HCT116 (cell line): ENCODE results near the gene SLC27A2. TPM values are rescaled to one million over a fixed set of nuclear protein-coding genes. Genes with fewer than 3 reads are reported as not detected.

Experiments
- ATAC-seq: fragments of 200-7000 bp; cut with Tn5 transposase; 2 replicates; pipeline ENCODE4 v1.9.1; 2020; ENCODE audit warnings: mild to moderate bottlenecking, moderate library complexity
- BruUV-seq: library from RNA; stranded (reverse); fragments of 400-500 nt; replicated peaks from 2 replicates; lab custom pipeline; 2021; lab: Mats Ljungman, UMichigan
- CTCF ChIA-PET: fragments of 300-600 bp; sonication (Branson Sonifier 250); formaldehyde crosslinking; loops from one replicate; lab custom pipeline; 2021; ENCODE audit warnings: antibody characterized with exemption; lab: Charles Lee
- POLR2A ChIA-PET: fragments of 300-600, 350-600 bp; sonication (Branson Sonifier 250); formaldehyde crosslinking; loops from one replicate; lab custom pipeline; 2021; ENCODE audit warnings: antibody characterized with exemption; lab: Charles Lee
- RAD21 ChIA-PET, 2 experiments: fragments of 300-600 bp; sonication (Branson Sonifier 250); formaldehyde crosslinking; loops; one replicate each; lab custom pipeline; 2023; ENCODE audit warnings: low total read pairs in 2 of 2; ENCODE audit not compliant: uncharacterized antibody in 2 of 2, unreplicated experiment in 2 of 2, low non-redundant PET in 1 of 2; lab: Charles Lee
- DNase-seq: peaks from one replicate; pipeline ENCODE4 v3.0.0-alpha.2; 2010; ENCODE audit warnings: low read depth, low spot score
- H2AFZ ChIP-seq: fragments of 200-600 bp; shearing (Covaris generic), sonication (generic); 2 replicates; pipeline ENCODE4 v1.6.1; 2017; ENCODE audit warnings: low read depth, mixed run types, mixed read lengths, antibody characterized with exemption, low read length; ENCODE audit not compliant: poor library complexity, severe bottlenecking
- H3K27ac ChIP-seq: 2 replicates; pipeline ENCODE4 v1.5.1; 2012; ENCODE audit warnings: low read depth, low read length
- H3K27me3 ChIP-seq: fragments of 200-600 bp; sonication (generic); 2 replicates; pipeline ENCODE4 v1.6.1; 2016; ENCODE audit warnings: mixed run types, low read length, mixed read lengths; ENCODE audit not compliant: insufficient read depth
- H3K36me3 ChIP-seq, 2 experiments: fragments of 200-500 bp in 1 of 2; fragments of 200-600 bp in 1 of 2; sonication (Bioruptor generic) in 1 of 2; sonication (generic) in 1 of 2; 2 replicates each; pipeline versions ENCODE4 v1.5.1 to v1.6.1; 2014 to 2016; ENCODE audit warnings: low read length in 2 of 2, inconsistent platforms in 1 of 2, mixed read lengths in 1 of 2, mixed run types in 1 of 2; ENCODE audit not compliant: insufficient read depth in 2 of 2, control insufficient read depth in 1 of 2
- H3K4me1 ChIP-seq, 2 experiments: fragments of 200-600 bp in 1 of 2; sonication (generic) in 1 of 2; 2 replicates each; pipeline versions ENCODE4 v1.5.1 to v1.6.1; 2012 to 2017; ENCODE audit warnings: low read length in 2 of 2, inconsistent platforms in 1 of 2, mild to moderate bottlenecking in 1 of 2, mixed read lengths in 1 of 2, mixed run types in 1 of 2, moderate library complexity in 1 of 2; ENCODE audit not compliant: insufficient read depth in 2 of 2, control insufficient read depth in 1 of 2
- H3K4me2 ChIP-seq: fragments of 200-600 bp; sonication (generic); 2 replicates; pipeline ENCODE4 v1.6.1; 2017; ENCODE audit warnings: mixed run types, low read length, mixed read lengths
- H3K4me3 ChIP-seq, 2 experiments: fragments of 200-600 bp in 1 of 2; sonication (generic) in 1 of 2; replicated peaks in 1 of 2; 2 replicates each; pipeline ENCODE4 v1.5.1; 2011 to 2016; ENCODE audit warnings: low read length in 2 of 2, control low read depth in 1 of 2, low read depth in 1 of 2, mild to moderate bottlenecking in 1 of 2, mixed read lengths in 1 of 2, mixed run types in 1 of 2
- H3K79me2 ChIP-seq: fragments of 200-600 bp; sonication (generic); 2 replicates; pipeline ENCODE4 v1.6.1; 2017; ENCODE audit warnings: mild to moderate bottlenecking, mixed run types, low read length, moderate library complexity, mixed read lengths; ENCODE audit not compliant: insufficient read depth
- H3K9ac ChIP-seq: fragments of 200-600 bp; sonication (generic); 2 replicates; pipeline ENCODE4 v1.6.1; 2016; ENCODE audit warnings: low read length, mixed read lengths
- H3K9me2 ChIP-seq: fragments of 200-600 bp; sonication (generic), shearing (Covaris generic); 2 replicates; pipeline ENCODE4 v1.6.1; 2017; ENCODE audit warnings: mixed run types, mild to moderate bottlenecking, moderate library complexity; ENCODE audit not compliant: insufficient read depth
- H3K9me3 ChIP-seq, 2 experiments: fragments of 200-500 bp in 1 of 2; fragments of 200-600 bp in 1 of 2; sonication (Bioruptor generic) in 1 of 2; sonication (generic) in 1 of 2; 2 replicates each; pipeline ENCODE4 v1.6.1; 2014 to 2017; ENCODE audit warnings: low read length in 2 of 2, mixed read lengths in 2 of 2, inconsistent platforms in 1 of 2, low read depth in 1 of 2, mild to moderate bottlenecking in 1 of 2, mixed run types in 1 of 2, moderate library complexity in 1 of 2; ENCODE audit not compliant: control insufficient read depth in 1 of 2, insufficient read depth in 1 of 2
- H4K20me1 ChIP-seq: fragments of 200-600 bp; sonication (generic), shearing (Covaris generic); 2 replicates; pipeline ENCODE4 v1.6.1; 2017; ENCODE audit warnings: mixed run types, mild to moderate bottlenecking, moderate library complexity; ENCODE audit not compliant: insufficient read depth
- ATF3 ChIP-seq: IDR thresholded peaks from 2 replicates; pipeline ENCODE4 v1.6.1; 2012
- CBX3 ChIP-seq: IDR thresholded peaks from 2 replicates; pipeline ENCODE4 v1.6.1; 2012; ENCODE audit warnings: low read depth
- CEBPB ChIP-seq: IDR thresholded peaks from 2 replicates; pipeline ENCODE4 v1.6.1; 2012; ENCODE audit warnings: low read depth
- CTCF ChIP-seq, 3 experiments: fragments of 200-600 bp in 1 of 3; sonication (generic) in 1 of 3; IDR thresholded peaks in 2 of 3; conservative IDR thresholded peaks in 1 of 3; 2 replicates each; pipeline ENCODE4 v1.5.1; 2012 to 2017; ENCODE audit warnings: low read depth in 2 of 3, low read length in 2 of 3, antibody characterized with exemption in 1 of 3, borderline replicate concordance in 1 of 3, control low read depth in 1 of 3, mild to moderate bottlenecking in 1 of 3, mixed read lengths in 1 of 3, mixed run types in 1 of 3, moderate library complexity in 1 of 3; ENCODE audit not compliant: insufficient read depth in 1 of 3
- ELF1 ChIP-seq: IDR thresholded peaks from 2 replicates; pipeline ENCODE4 v1.6.1; 2012; ENCODE audit warnings: low read depth, borderline replicate concordance
- EZH2 ChIP-seq: fragments of 200-600 bp; sonication (generic); IDR thresholded peaks from 2 replicates; pipeline ENCODE4 v1.6.1; 2017; ENCODE audit warnings: antibody characterized with exemption, mixed run types
- FOSL1 ChIP-seq: IDR thresholded peaks from 2 replicates; pipeline ENCODE4 v1.6.1; 2012; ENCODE audit warnings: low read depth
- JUND ChIP-seq: IDR thresholded peaks from 2 replicates; pipeline ENCODE4 v1.6.1; 2012
- POLR2A ChIP-seq: IDR thresholded peaks from 2 replicates; pipeline ENCODE4 v1.7.0; 2011; ENCODE audit warnings: borderline replicate concordance; ENCODE audit not compliant: insufficient read depth, insufficient read length; ENCODE audit errors: extremely low read depth
- RAD21 ChIP-seq: IDR thresholded peaks from 2 replicates; pipeline ENCODE4 v1.6.1; 2012; ENCODE audit warnings: low read depth, mild to moderate bottlenecking
- REST ChIP-seq: IDR thresholded peaks from 2 replicates; pipeline ENCODE4 v1.6.1; 2012; ENCODE audit warnings: low read depth
- SIN3A ChIP-seq: IDR thresholded peaks from 2 replicates; pipeline ENCODE4 v1.6.1; 2012; ENCODE audit warnings: low read depth
- SRF ChIP-seq: IDR thresholded peaks from 2 replicates; pipeline ENCODE4 v1.6.1; 2012; ENCODE audit warnings: low read depth
- ZNF274 ChIP-seq: fragments of 200-500 bp; sonication (Bioruptor generic); IDR thresholded peaks from 2 replicates; pipeline ENCODE4 v1.6.1; 2014; ENCODE audit warnings: mild to moderate bottlenecking, low read depth, low read length, inconsistent platforms
- intact Hi-C: fragments of 100-400 bp; cut with micrococcal nuclease; formaldehyde crosslinking; loops from 2 replicates; pipeline ENCODE4 v1.10.0; 2022
- total RNA-seq: library from RNA; stranded (reverse); gene quantifications from one replicate; pipeline ENCODE4 v1.2.1, GENCODE V29; 2021; ENCODE audit not compliant: unreplicated experiment

Gene SLC27A2
- total RNA-seq, 1 experiment from 2014 or later = 14.0 TPM

- no peak for TF ChIP-seq REST
- no peak for TF ChIP-seq CTCF (IDR thresholded peaks at IDR 0.05 in 2 of 3, conservative IDR thresholded peaks at IDR 0.05 in 1 of 3; ENCODE audit: borderline replicate concordance in 1 of 3, insufficient read depth in 1 of 3, low read depth in 2 of 3, low read length in 2 of 3)
- TF ChIP-seq SRF = no peak
These were observed 47.3 kb downstream of the SLC27A2 start (continued) for GRCh38 chr15:50229336-50229735.

GRCh38 chr15:50231761-50232160 is 49.8 kb downstream of the SLC27A2 start:
- ChIA-PET RAD21 (no interaction called here), POLR2A (no interaction called here), CTCF (no interaction called here)
- Histone ChIP-seq H3K79me2 (no peaks in the 10 kb centered on the region), H3K4me1 (no peaks in the 10 kb centered on the region), H3K9me2 (no peaks in the 10 kb centered on the region), H3K9ac (no peak overlapping the region), H3K4me3 (no peak overlapping the region), H3K4me2 (no peak overlapping the region), H3K27me3 (no peaks in the 10 kb centered on the region), H3K27ac (no peak overlapping the region), H3K9me3 (no peaks in the 10 kb centered on the region), H3K36me3 (no peaks in the 10 kb centered on the region; a peak in 1 of 4 replicates), H4K20me1 (no peaks in the 10 kb centered on the region), H2AFZ (no peak overlapping the region)
- TF ChIP-seq SIN3A (no peak), REST (no peak), CBX3 (no peak), JUND (no peak), RAD21 (no peak), ELF1 (no peak), ATF3 (no peak), POLR2A (no peak), FOSL1 (no peak), EZH2 (no peak), CEBPB (no peak), ZNF274 (no peak)
- DNase-seq (no peak), ATAC-seq (no peak)
- intact Hi-C loops = no loop called here
- no TSS peak for BruUV-seq
